Activated CD4-positive, alpha-beta T cell treated with anti-CD3 and anti-CD28 coated beads for 36 hours (primary cell): Measurements from ENCODE around the gene EIF4E3. TPM values are rescaled to one million over a fixed set of nuclear protein-coding genes. Genes with fewer than 3 reads are reported as not detected.

ENCODE experiments used
- ATAC-seq: fragments of 200-7000 bp; cut with Tn5 transposase; one replicate; pipeline ENCODE4 v1.10.0; 2021; ENCODE audit warnings: mild to moderate bottlenecking, moderate library complexity
- CTCF ChIA-PET: fragments of 350-600 bp; sonication (Branson Sonifier 250); formaldehyde crosslinking; loops from one replicate; lab custom pipeline; 2021; ENCODE audit warnings: antibody characterized with exemption; lab: Charles Lee
- POLR2A ChIA-PET: fragments of 350-600 bp; sonication (Branson Sonifier 250); formaldehyde crosslinking; loops from one replicate; lab custom pipeline; 2021; ENCODE audit warnings: antibody characterized with exemption, inconsistent platforms; lab: Charles Lee
- DNase-seq: peaks from one replicate; pipeline ENCODE4 v3.0.0-alpha.2; 2020
- H3K27ac Mint-ChIP-seq: one replicate; pipeline ENCODE4 v1.8.0; 2021; ENCODE audit warnings: mixed read lengths
- H3K27me3 Mint-ChIP-seq: one replicate; pipeline ENCODE4 v1.8.0; 2021; ENCODE audit warnings: mixed read lengths
- H3K36me3 Mint-ChIP-seq: one replicate; pipeline ENCODE4 v1.8.0; 2021; ENCODE audit warnings: low read depth, mixed read lengths
- H3K4me1 Mint-ChIP-seq: one replicate; pipeline ENCODE4 v1.8.0; 2021; ENCODE audit warnings: mixed read lengths
- H3K4me3 Mint-ChIP-seq: one replicate; pipeline ENCODE4 v1.8.0; 2021; ENCODE audit warnings: mild to moderate bottlenecking, moderate library complexity, mixed read lengths
- H3K9me3 Mint-ChIP-seq: one replicate; pipeline ENCODE4 v1.8.0; 2021; ENCODE audit warnings: low read depth, mixed read lengths
- intact Hi-C, 2 experiments: fragments of 100-400 bp; cut with DNase I in 1 of 2; cut with micrococcal nuclease in 1 of 2; formaldehyde crosslinking; loops; one replicate each; pipeline versions ENCODE4 v1.14.2 to v1.15.1; 2022 to 2024; cut with DNase I, micrococcal nuclease
- total RNA-seq, 2 experiments: library from RNA; stranded (reverse); gene quantifications; one replicate each; pipeline ENCODE4 v1.2.3, GENCODE V29; 2021

The EIF4E3 gene
- 10 to 100 TPM; 28.7 to 29.7 TPM for total RNA-seq

DNA sequence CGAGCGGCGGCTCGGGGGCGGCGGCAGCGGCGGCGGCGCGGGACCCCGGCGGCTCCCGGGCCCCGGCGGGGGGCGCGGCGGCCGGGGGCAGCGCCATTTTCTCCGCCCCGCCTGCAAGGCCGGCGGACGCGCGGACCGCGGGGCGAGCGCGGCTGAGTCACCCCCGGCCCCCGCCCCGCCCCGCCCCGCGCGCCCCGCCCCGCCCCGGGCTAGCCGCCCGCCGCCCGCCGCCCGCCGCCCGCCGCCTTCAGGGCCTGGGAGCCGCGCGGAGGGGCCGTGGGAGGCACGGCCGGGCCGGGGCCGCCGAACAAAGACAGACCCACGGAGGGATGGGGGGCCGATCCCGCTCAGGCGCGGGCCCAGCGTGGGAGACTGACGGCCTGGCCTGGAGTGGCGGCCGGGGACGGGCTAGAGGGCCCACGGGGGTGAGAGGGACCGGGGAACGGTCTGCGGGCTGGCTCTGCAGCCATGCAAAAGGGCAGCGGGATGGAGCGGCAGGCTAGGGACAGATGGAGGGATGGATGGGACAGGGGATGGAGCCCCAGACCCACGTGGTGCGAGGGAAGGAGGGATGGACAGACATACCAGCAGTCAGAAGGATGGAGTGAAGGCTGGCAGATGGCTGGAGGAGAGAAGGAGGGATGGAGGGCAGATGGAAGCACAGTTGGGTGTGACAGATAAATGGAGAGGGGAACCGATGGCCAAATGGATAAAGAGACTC lies at the start of gene EIF4E3:
EIF4E3 (minus strand) TSS at position 132 of the 721 bp plus-strand sequence; CDS start at position 97, 35 bp downstream.
- H3K27me3 Mint-ChIP-seq = no peaks in the 10 kb centered on the region
- H3K36me3 Mint-ChIP-seq = peaks cover 13% of the 10 kb centered on the region
- DNase-seq (peak; percentile 65), ATAC-seq (peak; percentile 34)
- H3K27ac Mint-ChIP-seq = peak within 1 kb of the TSS; percentile 95
- ChIA-PET POLR2A (no interaction called here), CTCF (interaction anchor here (0.6 to 2.5 kb wide), 5 partner anchors 13 to 342 kb away, joined by 3 to 8 read pairs (median 4); no protein-coding TSS in a partner anchor)
- H3K4me1 Mint-ChIP-seq = peaks cover 67% of the 10 kb centered on the region
- H3K4me3 Mint-ChIP-seq = peak within 1 kb of the TSS; percentile 91
- intact Hi-C loops = loop anchor here (1.0 to 10.0 kb wide), 7 partner anchors 149 to 1269 kb away; partner anchors contain the start of genes PPP4R2 (in 1 of the 2) and SHQ1 (in 1 of the 2)
- no peaks in the 10 kb centered on the region for H3K9me3 Mint-ChIP-seq

DNA sequence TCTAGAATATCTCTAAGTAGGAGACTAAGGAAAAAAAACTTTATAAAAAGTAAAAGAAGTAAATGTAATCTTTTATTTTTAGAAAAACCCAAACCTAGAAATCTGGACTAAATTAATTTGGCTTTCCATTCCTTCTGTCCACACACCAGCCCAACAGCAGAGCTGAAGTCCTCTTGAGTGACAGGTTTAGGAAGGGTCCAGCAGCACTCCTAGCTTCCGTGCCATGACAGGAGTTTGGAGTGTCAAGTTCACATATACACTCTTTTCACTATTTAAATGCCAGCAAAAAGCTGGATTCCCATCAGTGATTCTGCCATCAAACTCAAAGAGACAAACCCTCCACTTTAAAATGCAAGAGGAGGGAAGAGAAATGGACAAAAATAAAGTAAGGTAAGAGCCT lies 46.7 kb upstream of the EIF4E3 start:
- DNase-seq = no peak
- no peaks in the 10 kb centered on the region for H3K36me3 Mint-ChIP-seq
- H3K4me3 Mint-ChIP-seq = no peak overlapping the region
- ChIA-PET CTCF (interaction anchor here (1.7 kb wide), 1 partner anchor 12 kb away, joined by 5 read pairs; no protein-coding TSS in a partner anchor), POLR2A (no interaction called here)
- no peak overlapping the region for H3K27ac Mint-ChIP-seq
- H3K4me1 Mint-ChIP-seq = no peaks in the 10 kb centered on the region
- no peaks in the 10 kb centered on the region for H3K9me3 Mint-ChIP-seq
- intact Hi-C loops = no loop called here
- no peak for ATAC-seq
- H3K27me3 Mint-ChIP-seq = peaks cover 3% of the 10 kb centered on the region

DNA sequence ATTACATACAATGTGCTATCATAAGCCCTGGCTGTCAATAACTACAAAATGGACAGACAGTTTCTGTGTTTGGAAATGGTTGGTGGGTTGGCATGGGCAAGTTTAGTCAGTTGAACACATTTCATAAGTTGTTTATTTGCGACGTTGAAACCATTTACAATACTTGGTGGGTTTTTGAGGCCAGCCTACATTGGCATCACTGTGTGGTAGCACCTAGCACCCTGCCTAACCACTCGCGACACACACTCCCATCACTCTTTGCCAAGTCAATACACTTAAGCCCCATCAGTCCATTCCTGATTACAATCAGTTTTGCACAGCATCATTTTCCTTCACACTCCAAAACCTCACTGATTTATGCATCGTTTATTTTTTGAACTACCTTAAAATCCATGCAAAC lies 45.9 kb upstream of the EIF4E3 start:
- Mint-ChIP-seq H3K4me3 (no peak overlapping the region), H3K27ac (no peak overlapping the region), H3K27me3 (no peaks in the 10 kb centered on the region), H3K36me3 (no peaks in the 10 kb centered on the region), H3K4me1 (no peaks in the 10 kb centered on the region), H3K9me3 (no peaks in the 10 kb centered on the region)
- ChIA-PET CTCF (interaction anchor here (0.7 kb wide), 1 partner anchor 9 kb away, joined by 4 read pairs; no protein-coding TSS in a partner anchor), POLR2A (no interaction called here)
- no peak for ATAC-seq
- intact Hi-C loops = no loop called here
- DNase-seq = no peak

DNA sequence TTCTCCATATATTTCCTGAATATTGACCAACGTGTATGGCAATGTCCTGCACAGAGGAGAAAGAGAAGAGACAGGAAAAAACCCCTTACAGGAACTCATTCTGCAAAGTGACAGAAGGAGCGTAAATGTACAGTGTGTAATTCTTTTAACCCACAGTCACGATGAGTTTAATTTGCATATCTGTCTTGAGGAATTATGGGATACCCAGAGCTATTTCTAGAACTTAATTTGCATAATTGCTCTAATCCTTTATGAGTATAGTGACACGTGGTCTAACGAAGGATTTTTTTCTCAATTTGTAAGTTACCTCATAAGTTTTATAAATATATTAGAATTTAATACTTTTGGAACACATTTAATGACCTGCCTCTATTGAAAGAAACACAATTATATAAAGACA lies 38.2 kb upstream of the EIF4E3 start:
- Mint-ChIP-seq H3K27ac (no peak overlapping the region), H3K4me1 (no peaks in the 10 kb centered on the region), H3K36me3 (no peaks in the 10 kb centered on the region), H3K4me3 (no peak overlapping the region), H3K27me3 (peaks cover 5% of the 10 kb centered on the region), H3K9me3 (no peaks in the 10 kb centered on the region)
- DNase-seq (no peak), ATAC-seq (no peak)
- ChIA-PET CTCF (interaction anchor here (0.7 to 3.4 kb wide), 2 partner anchors 33 to 112 kb away, joined by 4 to 9 read pairs; no protein-coding TSS in a partner anchor), POLR2A (interaction anchor here (0.7 kb wide), 1 partner anchor 16 kb away, joined by 4 read pairs; no protein-coding TSS in a partner anchor)
- intact Hi-C loops = no loop called here

DNA sequence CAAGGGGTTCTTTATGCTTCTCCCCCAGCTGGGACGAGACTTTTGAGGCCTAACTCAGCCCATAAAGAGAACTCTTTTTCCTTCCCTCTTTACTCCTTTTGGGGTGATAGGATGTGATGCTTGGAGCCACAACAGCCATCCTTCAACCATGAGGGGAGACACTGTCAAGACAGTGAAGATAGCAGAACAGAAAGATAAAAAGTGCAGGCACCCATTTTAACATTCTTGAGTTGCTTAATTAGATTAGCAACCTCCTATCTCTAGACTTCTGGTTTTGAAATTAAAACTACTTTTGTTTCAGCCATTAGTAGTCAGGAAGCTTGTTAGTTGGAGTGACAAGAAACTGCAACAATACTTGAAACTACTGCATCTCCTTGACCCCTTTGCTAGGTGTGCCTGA lies 34.9 kb upstream of the EIF4E3 start:
- Mint-ChIP-seq H3K36me3 (no peaks in the 10 kb centered on the region), H3K4me3 (no peak overlapping the region), H3K9me3 (no peaks in the 10 kb centered on the region), H3K27me3 (peaks cover 12% of the 10 kb centered on the region), H3K27ac (no peak overlapping the region), H3K4me1 (peaks cover 2% of the 10 kb centered on the region)
- ChIA-PET CTCF (interaction anchor here (0.6 kb wide), 1 partner anchor 18 kb away, joined by 3 read pairs; no protein-coding TSS in a partner anchor), POLR2A (no interaction called here)
- no peak for DNase-seq
- ATAC-seq = no peak
- intact Hi-C loops = no loop called here

DNA sequence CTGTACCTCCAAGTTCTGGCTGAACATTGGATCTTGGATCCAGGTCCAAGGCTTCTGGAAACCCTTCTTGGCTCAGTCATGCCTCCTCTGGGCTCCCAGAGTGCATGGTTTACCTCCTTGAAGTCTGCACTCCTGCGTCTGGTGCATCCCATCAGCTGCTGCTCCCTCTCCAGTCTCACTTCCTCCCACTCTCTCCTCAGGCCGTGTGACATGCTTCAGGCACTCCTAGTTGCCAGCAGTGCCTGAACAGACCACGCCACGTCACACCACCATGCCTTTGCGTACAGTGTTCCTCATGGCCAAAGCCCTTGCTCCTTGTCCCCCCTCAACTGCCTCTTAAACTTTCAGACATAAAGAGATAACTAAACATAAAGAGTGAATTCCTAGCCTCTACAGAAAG lies 34.2 kb upstream of the EIF4E3 start:
- Mint-ChIP-seq H3K36me3 (no peaks in the 10 kb centered on the region), H3K4me1 (peaks cover 3% of the 10 kb centered on the region), H3K27me3 (peaks cover 17% of the 10 kb centered on the region), H3K9me3 (no peaks in the 10 kb centered on the region), H3K4me3 (no peak overlapping the region), H3K27ac (no peak overlapping the region)
- ChIA-PET POLR2A (no interaction called here), CTCF (interaction anchor here (0.6 kb wide), 1 partner anchor 55 kb away, joined by 3 read pairs; no protein-coding TSS in a partner anchor)
- DNase-seq = no peak
- no peak for ATAC-seq
- intact Hi-C loops = no loop called here

DNA sequence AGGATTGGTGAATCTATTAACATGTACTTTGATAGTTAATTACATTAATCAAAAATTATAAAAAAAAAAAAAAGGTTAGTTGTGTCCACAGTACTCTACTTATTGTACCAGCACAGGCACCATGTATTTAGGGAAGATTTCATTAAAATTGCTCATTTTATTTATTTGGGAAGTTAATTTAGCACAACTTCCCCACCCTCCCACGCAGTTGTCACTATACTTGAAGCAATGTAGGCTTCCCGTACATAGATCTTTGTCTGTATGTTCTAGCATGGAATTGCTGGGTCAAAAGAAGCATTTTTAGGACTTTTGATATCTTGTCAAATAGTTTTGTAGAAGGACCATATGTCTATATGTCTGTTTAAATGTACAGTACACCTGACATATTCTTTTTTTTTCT lies 32.9 kb upstream of the EIF4E3 start:
- intact Hi-C loops = no loop called here
- Mint-ChIP-seq H3K27ac (no peak overlapping the region), H3K9me3 (no peaks in the 10 kb centered on the region), H3K4me3 (no peak overlapping the region), H3K4me1 (peaks cover 3% of the 10 kb centered on the region), H3K27me3 (peaks cover 17% of the 10 kb centered on the region), H3K36me3 (no peaks in the 10 kb centered on the region)
- DNase-seq = no peak
- CTCF ChIA-PET = interaction anchor here (1.4 to 2.0 kb wide), 2 partner anchors 28 to 30 kb away, joined by 5 to 8 read pairs; no protein-coding TSS in a partner anchor
- no peak for ATAC-seq
- POLR2A ChIA-PET = interaction anchor here (0.7 kb wide), 1 partner anchor 64 kb away, joined by 4 read pairs; no protein-coding TSS in a partner anchor

DNA sequence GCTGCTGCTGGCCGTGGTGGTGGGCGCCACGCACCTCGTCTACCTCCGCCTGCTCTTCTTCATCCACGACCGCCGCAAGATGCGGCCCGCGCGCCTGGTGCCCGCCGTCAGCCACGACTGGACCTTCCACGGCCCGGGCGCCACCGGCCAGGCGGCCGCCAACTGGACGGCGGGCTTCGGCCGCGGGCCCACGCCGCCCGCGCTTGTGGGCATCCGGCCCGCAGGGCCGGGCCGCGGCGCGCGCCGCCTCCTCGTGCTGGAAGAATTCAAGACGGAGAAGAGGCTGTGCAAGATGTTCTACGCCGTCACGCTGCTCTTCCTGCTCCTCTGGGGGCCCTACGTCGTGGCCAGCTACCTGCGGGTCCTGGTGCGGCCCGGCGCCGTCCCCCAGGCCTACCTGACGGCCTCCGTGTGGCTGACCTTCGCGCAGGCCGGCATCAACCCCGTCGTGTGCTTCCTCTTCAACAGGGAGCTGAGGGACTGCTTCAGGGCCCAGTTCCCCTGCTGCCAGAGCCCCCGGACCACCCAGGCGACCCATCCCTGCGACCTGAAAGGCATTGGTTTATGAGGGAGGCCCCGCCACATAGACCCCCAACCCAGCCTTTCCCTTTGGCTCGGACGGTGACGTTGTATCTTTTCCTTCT lies 29.5 kb upstream of the EIF4E3 start:
- peak overlapping the region; percentile 55 for H3K4me3 Mint-ChIP-seq
- DNase-seq = no peak
- H3K9me3 Mint-ChIP-seq = no peaks in the 10 kb centered on the region
- intact Hi-C loops = no loop called here
- H3K27ac Mint-ChIP-seq = no peak overlapping the region
- peaks cover 5% of the 10 kb centered on the region for H3K4me1 Mint-ChIP-seq
- POLR2A ChIA-PET = interaction anchor here (0.5 kb wide), 1 partner anchor 628 kb away, joined by 5 read pairs; no protein-coding TSS in a partner anchor
- CTCF ChIA-PET = interaction anchor here (0.7 to 1.4 kb wide), 3 partner anchors 40 to 161 kb away, joined by 3 to 5 read pairs (median 3); no protein-coding TSS in a partner anchor
- H3K27me3 Mint-ChIP-seq = peaks cover 32% of the 10 kb centered on the region
- H3K36me3 Mint-ChIP-seq = no peaks in the 10 kb centered on the region
- ATAC-seq = no peak

DNA sequence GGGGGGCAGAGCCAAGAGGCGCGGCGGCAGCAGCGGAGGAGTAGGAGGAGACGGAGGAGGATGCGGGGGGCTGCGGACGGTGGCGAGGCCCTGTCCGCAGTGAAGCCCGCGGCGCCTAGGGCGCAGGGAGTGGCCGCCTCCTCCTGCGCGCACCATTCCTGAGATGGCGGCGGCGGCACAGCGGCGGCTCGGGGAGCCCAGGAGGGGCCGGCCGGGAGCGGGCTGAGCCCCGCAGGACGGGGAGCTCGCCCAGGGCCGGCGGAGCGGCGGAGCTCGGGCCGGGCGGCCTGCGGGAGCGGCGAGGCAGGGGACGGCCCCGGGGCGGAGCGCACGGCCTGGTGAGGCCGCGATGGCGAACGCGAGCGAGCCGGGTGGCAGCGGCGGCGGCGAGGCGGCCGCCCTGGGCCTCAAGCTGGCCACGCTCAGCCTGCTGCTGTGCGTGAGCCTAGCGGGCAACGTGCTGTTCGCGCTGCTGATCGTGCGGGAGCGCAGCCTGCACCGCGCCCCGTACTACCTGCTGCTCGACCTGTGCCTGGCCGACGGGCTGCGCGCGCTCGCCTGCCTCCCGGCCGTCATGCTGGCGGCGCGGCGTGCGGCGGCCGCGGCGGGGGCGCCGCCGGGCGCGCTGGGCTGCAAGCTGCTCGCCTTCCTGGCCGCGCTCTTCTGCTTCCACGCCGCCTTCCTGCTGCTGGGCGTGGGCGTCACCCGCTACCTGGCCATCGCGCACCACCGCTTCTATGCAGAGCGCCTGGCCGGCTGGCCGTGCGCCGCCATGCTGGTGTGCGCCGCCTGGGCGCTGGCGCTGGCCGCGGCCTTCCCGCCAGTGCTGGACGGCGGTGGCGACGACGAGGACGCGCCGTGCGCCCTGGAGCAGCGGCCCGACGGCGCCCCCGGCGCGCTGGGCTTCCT lies 28.8 kb upstream of the EIF4E3 start, which contains the start of gene GPR27:
GPR27 (plus strand) TSS at position 155 of the 909 bp plus-strand sequence; CDS start at position 350, 195 bp downstream.
- Mint-ChIP-seq H3K4me1 (peaks cover 5% of the 10 kb centered on the region), H3K27ac (no peak within 1 kb of the TSS), H3K27me3 (peaks cover 31% of the 10 kb centered on the region), H3K9me3 (no peaks in the 10 kb centered on the region), H3K36me3 (no peaks in the 10 kb centered on the region), H3K4me3 (peak within 1 kb of the TSS; percentile 53)
- peak; percentile 45 for DNase-seq
- CTCF ChIA-PET = interaction anchor here (0.6 to 1.4 kb wide), 3 partner anchors 18 to 43 kb away, joined by 3 to 5 read pairs (median 3); no protein-coding TSS in a partner anchor
- POLR2A ChIA-PET = no interaction called here
- intact Hi-C loops = no loop called here
- ATAC-seq = peak; percentile 72

DNA sequence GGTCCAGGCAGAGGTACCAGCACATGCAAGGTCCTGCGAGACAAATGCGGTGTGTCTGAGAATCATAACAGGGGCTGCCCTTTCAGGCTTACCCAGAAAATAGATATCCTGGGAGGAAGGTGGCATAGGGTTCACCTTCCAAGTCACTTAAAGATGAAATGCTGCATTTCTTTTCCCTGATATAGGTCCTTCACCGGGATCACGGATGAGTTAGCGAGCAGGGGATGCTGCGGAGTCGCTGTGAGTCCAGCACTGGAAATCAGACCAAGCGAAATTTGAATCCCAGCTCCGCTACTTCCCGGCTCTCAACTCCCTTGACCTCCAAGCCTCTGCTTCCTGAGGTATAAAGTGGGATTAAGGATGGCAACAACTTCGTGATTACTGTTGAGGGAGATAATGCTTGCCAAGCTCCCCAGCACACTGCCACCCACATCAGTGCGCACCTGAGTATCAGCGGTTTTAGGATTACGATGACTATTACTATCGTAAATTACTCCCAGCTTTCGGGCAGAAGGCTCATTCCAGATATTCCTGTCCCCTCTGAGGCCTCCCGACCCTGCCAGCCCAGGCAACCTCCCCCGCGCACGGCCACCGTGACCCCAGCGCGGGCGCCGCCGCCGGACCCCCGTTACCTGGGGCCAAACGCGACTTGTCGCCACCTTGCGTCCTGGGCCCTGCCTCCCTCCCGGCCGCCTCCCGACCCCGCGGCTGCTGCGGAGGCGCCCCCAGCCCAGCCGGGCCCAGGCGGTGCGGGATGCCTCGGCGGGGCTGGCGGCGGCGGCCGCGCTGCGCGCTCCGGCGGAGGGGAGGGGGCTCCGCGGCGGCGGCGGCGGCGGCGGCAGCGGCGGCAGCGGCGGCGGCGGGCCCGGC lies 27.9 kb upstream of the EIF4E3 start:
- H3K27me3 Mint-ChIP-seq = peaks cover 31% of the 10 kb centered on the region
- H3K36me3 Mint-ChIP-seq = no peaks in the 10 kb centered on the region
- peak; percentile 25 for DNase-seq
- intact Hi-C loops = no loop called here
- POLR2A ChIA-PET = no interaction called here
- H3K4me1 Mint-ChIP-seq = peaks cover 5% of the 10 kb centered on the region
- CTCF ChIA-PET = no interaction called here
- peak; percentile 14 for ATAC-seq
- H3K9me3 Mint-ChIP-seq = no peaks in the 10 kb centered on the region
- peak overlapping the region; percentile 53 for H3K4me3 Mint-ChIP-seq
- no peak overlapping the region for H3K27ac Mint-ChIP-seq
